DOHH2 (cell line): ENCODE results near the gene TRIP10.

Experiments
- H3F3A ChIP-seq: fragments of 200-600 bp; sonication (generic), shearing (Covaris generic); 2 replicates; pipeline ENCODE4 v1.6.0; 2016; ENCODE audit warnings: antibody characterized with exemption, mild to moderate bottlenecking; ENCODE audit not compliant: control insufficient read depth, insufficient read depth
- H3K27ac ChIP-seq: fragments of 200-600 bp; sonication (generic); 2 replicates; pipeline ENCODE4 v1.5.1; 2014; ENCODE audit warnings: low read depth, mild to moderate bottlenecking, low read length, moderate library complexity
- H3K27me3 ChIP-seq: fragments of 200-600 bp; sonication (generic); 2 replicates; pipeline ENCODE4 v1.6.1; 2014; ENCODE audit warnings: mild to moderate bottlenecking, low read length, mixed read lengths; ENCODE audit not compliant: control insufficient read depth
- H3K36me3 ChIP-seq: fragments of 200-600 bp; sonication (generic); 2 replicates; pipeline ENCODE4 v1.6.1; 2014; ENCODE audit warnings: mild to moderate bottlenecking, low read length, moderate library complexity, mixed read lengths; ENCODE audit not compliant: control insufficient read depth
- H3K4me1 ChIP-seq: fragments of 200-600 bp; sonication (generic); 2 replicates; pipeline ENCODE4 v1.6.1; 2014; ENCODE audit warnings: mild to moderate bottlenecking, low read length, mixed read lengths; ENCODE audit not compliant: control insufficient read depth
- H3K4me2 ChIP-seq: fragments of 200-600 bp; sonication (generic); 2 replicates; pipeline ENCODE4 v1.6.0; 2014; ENCODE audit warnings: mild to moderate bottlenecking, low read length, moderate library complexity
- H3K4me3 ChIP-seq: fragments of 200-600 bp; sonication (generic); 2 replicates; pipeline ENCODE4 v1.5.1; 2014; ENCODE audit warnings: mild to moderate bottlenecking, low read length, mixed read lengths
- H3K79me2 ChIP-seq: fragments of 200-600 bp; sonication (generic); 2 replicates; pipeline ENCODE4 v1.6.1; 2014; ENCODE audit warnings: mild to moderate bottlenecking, low read length, mixed read lengths; ENCODE audit not compliant: control insufficient read depth
- H3K9me2 ChIP-seq: fragments of 200-600 bp; sonication (generic); replicated peaks from 2 replicates; pipeline ENCODE4 v1.6.1; 2014; ENCODE audit warnings: mild to moderate bottlenecking, low read length, mixed read lengths; ENCODE audit not compliant: control insufficient read depth
- H3K9me3 ChIP-seq: fragments of 200-600 bp; sonication (generic); 2 replicates; pipeline ENCODE4 v1.6.1; 2014; ENCODE audit warnings: antibody characterized with exemption, low read length, mixed read lengths; ENCODE audit not compliant: control insufficient read depth, insufficient read depth
- H4K20me1 ChIP-seq: fragments of 200-600 bp; sonication (generic); 2 replicates; pipeline ENCODE4 v1.6.0; 2014; ENCODE audit warnings: low read depth, mild to moderate bottlenecking, antibody characterized with exemption, low read length, moderate library complexity; ENCODE audit not compliant: control insufficient read depth, insufficient read depth
- CTCF ChIP-seq: fragments of 200-600 bp; sonication (generic); IDR thresholded peaks from one replicate; pipeline ENCODE4 v1.5.1; 2014; ENCODE audit warnings: antibody characterized with exemption, mild to moderate bottlenecking, low read depth, low read length; ENCODE audit not compliant: poor library complexity, severe bottlenecking
- EZH2phosphoT487 ChIP-seq: fragments of 200-600 bp; sonication (generic); IDR thresholded peaks from 2 replicates; pipeline ENCODE4 v1.6.1; 2017; ENCODE audit warnings: borderline replicate concordance, mild to moderate bottlenecking, antibody characterized with exemption, low read length, moderate library complexity, mixed read lengths

TRIP10 gene

GRCh38 chr19:6723108-6723618 is 16.3 kb upstream of the TRIP10 start:
- no peaks in the 10 kb centered on the region for H3K9me2 ChIP-seq
- TF ChIP-seq EZH2phosphoT487 (no peak), CTCF (no peak)
- H3K4me2 ChIP-seq, result no peak overlapping the region
- H3K4me1 ChIP-seq, result peaks cover 51% of the 10 kb centered on the region
- H3K9me3 ChIP-seq, result no peaks in the 10 kb centered on the region
- H3K27ac ChIP-seq, result no peak overlapping the region
- H3K36me3 ChIP-seq, result no peaks in the 10 kb centered on the region
- no peaks in the 10 kb centered on the region for H3K27me3 ChIP-seq
- H3K4me3 ChIP-seq, result no peak overlapping the region
- H4K20me1 ChIP-seq, result no peaks in the 10 kb centered on the region
- H3F3A ChIP-seq, result peaks cover 4% of the 10 kb centered on the region; the same call in 1 of the 2 replicates
- H3K79me2 ChIP-seq, result no peaks in the 10 kb centered on the region

- no peak overlapping the region for H3K4me2 ChIP-seq
- no peaks in the 10 kb centered on the region for H3K36me3 ChIP-seq
- no peaks in the 10 kb centered on the region for H3K9me2 ChIP-seq
- no peaks in the 10 kb centered on the region for H3K79me2 ChIP-seq
- TF ChIP-seq EZH2phosphoT487 (no peak), CTCF (no peak)
- H3F3A ChIP-seq, result peaks cover 8% of the 10 kb centered on the region
- no peak overlapping the region for H3K4me3 ChIP-seq
- no peaks in the 10 kb centered on the region for H3K9me3 ChIP-seq
- H4K20me1 ChIP-seq, result no peaks in the 10 kb centered on the region
- H3K4me1 ChIP-seq, result peaks cover 56% of the 10 kb centered on the region
- no peaks in the 10 kb centered on the region for H3K27me3 ChIP-seq
- no peak overlapping the region for H3K27ac ChIP-seq
Observed at GRCh38 chr19:6723738-6724137, 15.7 kb upstream of the TRIP10 start.

GRCh38 chr19:6724631-6725492 is 14.6 kb upstream of the TRIP10 start:
- Histone ChIP-seq H3K4me3 (no peak overlapping the region), H4K20me1 (no peaks in the 10 kb centered on the region), H3K36me3 (no peaks in the 10 kb centered on the region), H3K9me3 (no peaks in the 10 kb centered on the region), H3K4me1 (peaks cover 60% of the 10 kb centered on the region), H3K9me2 (no peaks in the 10 kb centered on the region), H3F3A (peaks cover 10% of the 10 kb centered on the region), H3K27me3 (no peaks in the 10 kb centered on the region), H3K27ac (no peak overlapping the region), H3K79me2 (no peaks in the 10 kb centered on the region), H3K4me2 (peak overlapping the region; percentile 51)
- no peak for TF ChIP-seq EZH2phosphoT487
- TF ChIP-seq CTCF, result no peak
